OCI-LY3 (cell line): Measurements from ENCODE around the gene MYLK4.

Experiments
- H2AFZ ChIP-seq: fragments of 200-600, 300-600 bp; shearing (Covaris generic); 2 replicates; pipeline ENCODE4 v1.6.0; 2014; ENCODE audit warnings: antibody characterized with exemption, low read depth, low read length
- H3K27ac ChIP-seq: fragments of 200-600, 300-600 bp; sonication (generic); 2 replicates; pipeline ENCODE4 v1.5.1; 2014; ENCODE audit warnings: mild to moderate bottlenecking, low read length, moderate library complexity, mixed read lengths
- H3K27me3 ChIP-seq: fragments of 200-600, 300-600 bp; sonication (generic); 2 replicates; pipeline ENCODE4 v1.6.1; 2014; ENCODE audit warnings: low read depth, low read length, mixed read lengths
- H3K36me3 ChIP-seq: fragments of 200-600, 300-600 bp; sonication (generic); replicated peaks from 2 replicates; pipeline ENCODE3; 2014; ENCODE audit warnings: low read depth, low read length, mixed read lengths
- H3K4me1 ChIP-seq: fragments of 300-600, 200-600 bp; sonication (generic); 2 replicates; pipeline ENCODE4 v1.6.1; 2014; ENCODE audit warnings: low read length, mixed read lengths
- H3K4me2 ChIP-seq: fragments of 200-600, 300-600 bp; sonication (generic); 2 replicates; pipeline ENCODE4 v1.6.1; 2014; ENCODE audit warnings: low read length, mixed read lengths
- H3K4me3 ChIP-seq: fragments of 300-600, 200-600 bp; sonication (generic); 2 replicates; pipeline ENCODE4 v1.5.1; 2014; ENCODE audit warnings: antibody characterized with exemption, mild to moderate bottlenecking, low read length, moderate library complexity
- H3K79me2 ChIP-seq: fragments of 300-600, 200-600 bp; shearing (Covaris generic); 2 replicates; pipeline ENCODE4 v1.6.1; 2014; ENCODE audit warnings: mild to moderate bottlenecking, low read length, mixed read lengths
- H3K9ac ChIP-seq: fragments of 300-600, 200-600 bp; shearing (Covaris generic); 2 replicates; pipeline ENCODE4 v1.6.0; 2014; ENCODE audit warnings: mild to moderate bottlenecking, low read length, moderate library complexity
- H3K9me3 ChIP-seq: fragments of 200-600, 300-600 bp; shearing (Covaris generic); 2 replicates; pipeline ENCODE4 v1.6.1; 2014; ENCODE audit warnings: low read length, mixed read lengths; ENCODE audit not compliant: insufficient read depth
- H4K20me1 ChIP-seq: fragments of 200-600, 300-600 bp; sonication (generic); 2 replicates; pipeline ENCODE4 v1.6.1; 2016; ENCODE audit warnings: low read length, mixed read lengths; ENCODE audit not compliant: insufficient read depth
- CTCF ChIP-seq: fragments of 200-600, 300-600 bp; sonication (generic); IDR thresholded peaks from 2 replicates; pipeline ENCODE4 v1.5.1; 2014; ENCODE audit warnings: antibody characterized with exemption, low read length, low read depth
- EZH2phosphoT487 ChIP-seq: fragments of 200-600 bp; shearing (Covaris generic); IDR thresholded peaks from 2 replicates; pipeline ENCODE4 v1.6.1; 2018; ENCODE audit warnings: antibody characterized with exemption, mixed run types, low read depth

The MYLK4 gene

GRCh38 chr6:2786269-2786668 lies 35.5 kb upstream of the MYLK4 start:
- Histone ChIP-seq H3K36me3 (peaks cover 20% of the 10 kb centered on the region), H3K9ac (no peak overlapping the region), H3K27me3 (no peaks in the 10 kb centered on the region), H4K20me1 (no peaks in the 10 kb centered on the region), H3K9me3 (no peaks in the 10 kb centered on the region), H3K4me2 (no peak overlapping the region), H3K4me1 (no peaks in the 10 kb centered on the region), H3K79me2 (peaks cover 5% of the 10 kb centered on the region; the same call in 1 of the 2 replicates), H2AFZ (no peak overlapping the region), H3K4me3 (no peak overlapping the region), H3K27ac (no peak overlapping the region)
- TF ChIP-seq EZH2phosphoT487 (no peak), CTCF (no peak)

GRCh38 chr6:2784930-2785329 lies 34.2 kb upstream of the MYLK4 start:
- H3K9me3 ChIP-seq: no peaks in the 10 kb centered on the region
- no peaks in the 10 kb centered on the region for H3K27me3 ChIP-seq
- H4K20me1 ChIP-seq: no peaks in the 10 kb centered on the region
- no peak overlapping the region for H2AFZ ChIP-seq
- no peaks in the 10 kb centered on the region for H3K4me1 ChIP-seq
- no peak overlapping the region for H3K4me2 ChIP-seq
- H3K4me3 ChIP-seq: no peak overlapping the region
- peaks cover 25% of the 10 kb centered on the region for H3K36me3 ChIP-seq
- no peak overlapping the region for H3K9ac ChIP-seq
- TF ChIP-seq CTCF (no peak), EZH2phosphoT487 (no peak)
- H3K27ac ChIP-seq: no peak overlapping the region
- peaks cover 11% of the 10 kb centered on the region for H3K79me2 ChIP-seq

GRCh38 chr6:2784061-2784460 lies 33.3 kb upstream of the MYLK4 start:
- no peaks in the 10 kb centered on the region for H3K27me3 ChIP-seq
- no peak overlapping the region for H3K9ac ChIP-seq
- H3K4me2 ChIP-seq: no peak overlapping the region
- no peaks in the 10 kb centered on the region for H4K20me1 ChIP-seq
- H3K27ac ChIP-seq: no peak overlapping the region
- H2AFZ ChIP-seq: no peak overlapping the region
- no peaks in the 10 kb centered on the region for H3K9me3 ChIP-seq
- no peaks in the 10 kb centered on the region for H3K4me1 ChIP-seq
- no peak for TF ChIP-seq CTCF
- no peak overlapping the region for H3K4me3 ChIP-seq
- peaks cover 17% of the 10 kb centered on the region for H3K79me2 ChIP-seq
- H3K36me3 ChIP-seq: peaks cover 27% of the 10 kb centered on the region

GRCh38 chr6:2783188-2783963 lies 32.7 kb upstream of the MYLK4 start:
- H3K36me3 ChIP-seq: peaks cover 27% of the 10 kb centered on the region
- no peak overlapping the region for H3K4me3 ChIP-seq
- no peaks in the 10 kb centered on the region for H3K27me3 ChIP-seq
- no peak overlapping the region for H3K9ac ChIP-seq
- 0 out of 2 replicates have a peak, but pooled peaks cover 6% of the 10 kb centered on the region for H4K20me1 ChIP-seq
- TF ChIP-seq CTCF: no peak
- no peak for TF ChIP-seq EZH2phosphoT487
- no peak overlapping the region for H2AFZ ChIP-seq
- H3K4me2 ChIP-seq: no peak overlapping the region
- H3K9me3 ChIP-seq: no peaks in the 10 kb centered on the region
- no peak overlapping the region for H3K27ac ChIP-seq
- peaks cover 24% of the 10 kb centered on the region for H3K79me2 ChIP-seq
- H3K4me1 ChIP-seq: no peaks in the 10 kb centered on the region
